ENCODE data around the gene RCL1. TPM values are rescaled to one million over a fixed set of nuclear protein-coding genes. Genes with fewer than 3 reads are reported as not detected.

The RCL1 gene
- polyA plus RNA-seq, 1 of the 3 experiments (the other 2 are of a cell fraction): 18.4 TPM

GRCh38 chr9:4799775-4800174, 7.0 kb downstream of the RCL1 start:
- Histone ChIP-seq H2AFZ (ENCODE audit: low read depth) (no peak overlapping the region), H3K9ac (no peak overlapping the region), H3F3A (replicated peaks; ENCODE audit: insufficient read depth) (no peaks in the 10 kb centered on the region), H4K20me1 (ENCODE audit: insufficient read depth) (0 out of 2 replicates have a peak, but pooled peaks cover 12% of the 10 kb centered on the region), H3K27ac (ENCODE audit: low read depth in 2 of 2, low read length in 1 of 2) (no peak overlapping the region), H3K27me3 (ENCODE audit: insufficient read depth) (no peaks in the 10 kb centered on the region), H3K79me2 (ENCODE audit: insufficient read depth) (peaks cover 95% of the 10 kb centered on the region), H3K4me3 (ENCODE audit: low read depth in 2 of 2, low read length in 1 of 2) (no peak overlapping the region), H3K9me3 (no peaks in the 10 kb centered on the region), H3K36me3 (replicated peaks in 1 of 2; ENCODE audit: control insufficient read depth in 1 of 2, insufficient read depth in 2 of 2, low read length in 1 of 2) (no peaks in the 10 kb centered on the region), H3K4me2 (no peak overlapping the region), H3K4me1 (ENCODE audit: control insufficient read depth in 1 of 2, insufficient read depth in 2 of 2, low read depth in 1 of 2, low read length in 1 of 2) (peaks cover 0 to 2% of the 10 kb centered on the region in 2 experiments; a peak in 2 of 4 replicates), H3K9me2 (no peaks in the 10 kb centered on the region)
- ChIA-PET CTCF (no interaction called here), POLR2A (no interaction called here)
- DNase-seq: peak; percentile 41
- TF ChIP-seq MEF2A (IDR thresholded peaks at IDR 0.05; ENCODE audit: borderline replicate concordance, low read depth): no peak
- TF ChIP-seq FOXJ3 (CRISPR knock-in tag; IDR thresholded peaks at IDR 0.05): no peak
- TF ChIP-seq ELF1 (IDR thresholded peaks at IDR 0.05): no peak
- no peak for TF ChIP-seq RFX5 (IDR thresholded peaks at IDR 0.05; ENCODE audit: low read length)
- no peak for TF ChIP-seq TEAD4 (IDR thresholded peaks at IDR 0.05; ENCODE audit: borderline replicate concordance, insufficient read depth)
- no peak for TF ChIP-seq EP300 (IDR thresholded peaks at IDR 0.05; ENCODE audit: borderline replicate concordance in 1 of 2, low read depth in 1 of 2, low read length in 1 of 2)
- TF ChIP-seq, protein P1, sequence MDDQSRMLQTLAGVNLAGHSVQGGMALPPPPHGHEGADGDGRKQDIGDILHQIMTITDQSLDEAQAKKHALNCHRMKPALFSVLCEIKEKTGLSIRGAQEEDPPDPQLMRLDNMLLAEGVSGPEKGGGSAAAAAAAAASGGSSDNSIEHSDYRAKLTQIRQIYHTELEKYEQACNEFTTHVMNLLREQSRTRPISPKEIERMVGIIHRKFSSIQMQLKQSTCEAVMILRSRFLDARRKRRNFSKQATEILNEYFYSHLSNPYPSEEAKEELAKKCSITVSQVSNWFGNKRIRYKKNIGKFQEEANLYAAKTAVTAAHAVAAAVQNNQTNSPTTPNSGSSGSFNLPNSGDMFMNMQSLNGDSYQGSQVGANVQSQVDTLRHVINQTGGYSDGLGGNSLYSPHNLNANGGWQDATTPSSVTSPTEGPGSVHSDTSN (IDR thresholded peaks at IDR 0.05): no peak
- no peak for TF ChIP-seq GABPA (IDR thresholded peaks at IDR 0.05; ENCODE audit: low read depth)
- TF ChIP-seq NRF1 (IDR thresholded peaks at IDR 0.05; ENCODE audit: low read depth, low read length): no peak
- TF ChIP-seq, protein P2, sequence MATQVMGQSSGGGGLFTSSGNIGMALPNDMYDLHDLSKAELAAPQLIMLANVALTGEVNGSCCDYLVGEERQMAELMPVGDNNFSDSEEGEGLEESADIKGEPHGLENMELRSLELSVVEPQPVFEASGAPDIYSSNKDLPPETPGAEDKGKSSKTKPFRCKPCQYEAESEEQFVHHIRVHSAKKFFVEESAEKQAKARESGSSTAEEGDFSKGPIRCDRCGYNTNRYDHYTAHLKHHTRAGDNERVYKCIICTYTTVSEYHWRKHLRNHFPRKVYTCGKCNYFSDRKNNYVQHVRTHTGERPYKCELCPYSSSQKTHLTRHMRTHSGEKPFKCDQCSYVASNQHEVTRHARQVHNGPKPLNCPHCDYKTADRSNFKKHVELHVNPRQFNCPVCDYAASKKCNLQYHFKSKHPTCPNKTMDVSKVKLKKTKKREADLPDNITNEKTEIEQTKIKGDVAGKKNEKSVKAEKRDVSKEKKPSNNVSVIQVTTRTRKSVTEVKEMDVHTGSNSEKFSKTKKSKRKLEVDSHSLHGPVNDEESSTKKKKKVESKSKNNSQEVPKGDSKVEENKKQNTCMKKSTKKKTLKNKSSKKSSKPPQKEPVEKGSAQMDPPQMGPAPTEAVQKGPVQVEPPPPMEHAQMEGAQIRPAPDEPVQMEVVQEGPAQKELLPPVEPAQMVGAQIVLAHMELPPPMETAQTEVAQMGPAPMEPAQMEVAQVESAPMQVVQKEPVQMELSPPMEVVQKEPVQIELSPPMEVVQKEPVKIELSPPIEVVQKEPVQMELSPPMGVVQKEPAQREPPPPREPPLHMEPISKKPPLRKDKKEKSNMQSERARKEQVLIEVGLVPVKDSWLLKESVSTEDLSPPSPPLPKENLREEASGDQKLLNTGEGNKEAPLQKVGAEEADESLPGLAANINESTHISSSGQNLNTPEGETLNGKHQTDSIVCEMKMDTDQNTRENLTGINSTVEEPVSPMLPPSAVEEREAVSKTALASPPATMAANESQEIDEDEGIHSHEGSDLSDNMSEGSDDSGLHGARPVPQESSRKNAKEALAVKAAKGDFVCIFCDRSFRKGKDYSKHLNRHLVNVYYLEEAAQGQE (IDR thresholded peaks at IDR 0.05; ENCODE audit: low read depth, low read length): no peak
- TF ChIP-seq SMC3 (IDR thresholded peaks at IDR 0.05; ENCODE audit: low read depth, low read length): no peak
- no peak for TF ChIP-seq YY1 (IDR thresholded peaks at IDR 0.05; ENCODE audit: low read depth)
- TF ChIP-seq SIN3A (IDR thresholded peaks at IDR 0.05; ENCODE audit: borderline replicate concordance, low read depth, low read length): no peak
- no peak for TF ChIP-seq GATA2 (CRISPR knock-in tag; IDR thresholded peaks at IDR 0.05)
- no peak for TF ChIP-seq CHD2 (IDR thresholded peaks at IDR 0.05; ENCODE audit: low read length, partially characterized antibody)
- no peak for TF ChIP-seq JUND (IDR thresholded peaks at IDR 0.05)
- TF ChIP-seq, protein P3, sequence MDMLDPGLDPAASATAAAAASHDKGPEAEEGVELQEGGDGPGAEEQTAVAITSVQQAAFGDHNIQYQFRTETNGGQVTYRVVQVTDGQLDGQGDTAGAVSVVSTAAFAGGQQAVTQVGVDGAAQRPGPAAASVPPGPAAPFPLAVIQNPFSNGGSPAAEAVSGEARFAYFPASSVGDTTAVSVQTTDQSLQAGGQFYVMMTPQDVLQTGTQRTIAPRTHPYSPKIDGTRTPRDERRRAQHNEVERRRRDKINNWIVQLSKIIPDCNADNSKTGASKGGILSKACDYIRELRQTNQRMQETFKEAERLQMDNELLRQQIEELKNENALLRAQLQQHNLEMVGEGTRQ (IDR thresholded peaks at IDR 0.05; ENCODE audit: borderline replicate concordance, low read depth, low read length): no peak
- WGBS (ENCODE audit: low lambda C conversion rate): 72% methylated on average over 3 of the region's 3 CpGs
